GM18858 (cell line): Measurements from ENCODE around the gene RAB11FIP4.

Experiments
- ATAC-seq: cut with Tn5 transposase; IDR thresholded peaks from one replicate; pipeline ENCODE4 v1.9.1; 2021; ENCODE audit not compliant: unreplicated experiment

The RAB11FIP4 gene

DNA sequence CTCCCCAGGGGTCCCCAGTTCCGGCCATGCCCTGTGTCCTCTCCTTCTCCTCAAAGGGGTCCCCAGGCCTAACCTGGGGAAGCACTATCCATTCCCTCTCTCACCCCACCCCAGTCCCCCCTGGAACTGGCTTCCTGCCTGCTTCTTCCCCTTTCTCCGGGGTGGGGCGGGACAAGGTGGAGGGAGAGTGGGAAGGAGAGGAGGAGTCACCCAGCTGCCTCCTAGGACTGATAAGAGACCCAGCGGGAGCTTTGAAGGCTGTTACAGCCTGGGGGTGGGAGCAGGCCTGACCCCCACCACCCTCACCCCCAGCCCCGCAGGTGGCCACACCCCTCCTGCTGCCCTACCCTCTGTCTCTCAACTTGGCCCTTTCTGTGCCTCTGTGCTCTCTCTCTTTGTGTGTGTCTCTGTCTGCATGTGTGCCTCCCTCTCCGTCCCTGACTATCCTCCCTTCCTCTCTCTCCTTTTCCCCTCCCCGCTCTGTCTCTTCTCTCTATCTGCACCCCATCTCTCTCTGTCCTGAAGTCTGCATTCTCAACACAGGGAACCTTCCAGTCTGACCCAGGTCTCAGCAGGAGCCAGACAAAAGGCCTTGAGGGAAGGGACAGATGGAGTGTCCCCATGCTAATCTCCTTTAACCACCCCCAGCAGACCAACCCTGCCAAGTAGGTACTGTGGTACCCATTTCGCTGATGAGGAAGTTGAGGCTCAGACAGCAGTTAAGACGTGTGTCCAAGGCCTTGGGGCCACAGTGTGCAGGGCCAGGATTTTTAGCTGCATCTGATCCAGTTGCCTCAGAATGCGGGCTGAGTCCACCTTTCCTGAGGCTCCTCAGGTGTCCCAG is 66.1 kb downstream of the RAB11FIP4 start:
- ATAC-seq = no peak

DNA sequence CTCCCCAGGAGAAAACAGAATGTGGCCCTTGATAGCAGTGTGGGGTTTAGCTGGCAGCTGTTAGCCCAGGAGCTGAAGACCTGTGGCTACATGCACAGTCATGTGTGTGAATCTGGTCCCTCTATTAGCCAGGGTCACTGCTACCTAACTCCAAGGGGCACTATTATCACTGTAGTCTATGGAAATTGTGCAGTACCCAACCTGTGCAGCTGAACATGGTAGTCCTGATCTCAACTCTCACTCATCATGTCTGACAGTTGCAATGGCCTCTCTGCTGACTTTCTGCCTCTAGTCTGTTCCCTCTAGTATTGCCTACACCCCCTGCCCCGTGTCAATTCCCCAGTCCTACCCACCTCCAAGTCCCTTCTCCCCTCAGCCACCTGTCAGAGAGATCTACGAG is 67.4 kb downstream of the RAB11FIP4 start:
- no peak for ATAC-seq

- ATAC-seq = no peak
Observed at GRCh38 chr17:31459716-31460115, 68.2 kb downstream of the RAB11FIP4 start.

GRCh38 chr17:31460226-31460721 is 68.8 kb downstream of the RAB11FIP4 start:
- ATAC-seq = no peak

DNA sequence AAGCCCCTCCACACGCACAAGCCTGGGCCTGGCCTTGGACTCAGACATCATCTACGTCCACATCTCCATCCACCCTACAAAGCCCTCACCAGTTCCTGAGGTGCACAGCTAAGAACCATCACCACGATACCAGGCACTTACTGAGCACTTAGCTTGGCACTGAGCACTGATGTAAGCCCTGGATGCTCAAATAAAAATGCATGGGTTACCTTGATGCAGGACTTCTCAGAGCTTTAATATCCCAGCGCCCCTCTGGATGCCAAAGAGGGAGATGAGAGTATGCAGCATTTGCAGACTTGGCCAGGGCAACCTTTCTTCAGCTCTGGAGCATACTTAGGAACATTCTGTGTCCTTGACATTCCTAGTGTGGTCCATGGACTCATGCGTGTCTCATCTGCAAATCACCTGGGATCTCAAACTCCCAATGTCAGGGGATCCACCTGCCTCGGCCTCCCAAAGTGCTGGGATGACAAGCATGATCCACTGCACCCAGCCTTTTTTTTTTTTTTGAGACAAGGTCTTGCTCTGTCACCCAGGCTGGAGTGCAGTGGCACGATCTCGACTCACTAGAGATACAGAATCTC is 69.8 kb downstream of the RAB11FIP4 start:
- ATAC-seq = no peak

DNA sequence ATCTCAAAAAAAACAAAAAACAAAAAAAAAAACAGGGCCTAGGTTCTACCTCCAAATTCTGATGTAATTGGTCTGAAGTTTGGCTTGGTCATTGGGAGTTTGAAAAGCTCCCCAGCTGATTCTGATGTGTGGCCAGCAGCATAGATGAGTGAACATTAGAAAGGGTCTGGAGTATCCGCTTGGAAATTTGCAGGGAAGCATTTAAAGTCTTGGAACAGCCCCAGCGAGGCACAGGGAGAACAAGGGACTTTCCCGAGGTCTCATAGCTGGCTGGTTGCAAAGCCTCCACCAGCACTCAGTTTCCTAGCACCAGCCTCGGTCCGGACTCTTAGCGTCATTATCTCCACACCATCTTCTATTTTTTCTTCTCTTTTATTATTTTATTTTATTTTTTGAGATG is 70.8 kb downstream of the RAB11FIP4 start:
- ATAC-seq = no peak

- ATAC-seq = no peak
Observed at GRCh38 chr17:31466096-31466760, 74.8 kb downstream of the RAB11FIP4 start.

DNA sequence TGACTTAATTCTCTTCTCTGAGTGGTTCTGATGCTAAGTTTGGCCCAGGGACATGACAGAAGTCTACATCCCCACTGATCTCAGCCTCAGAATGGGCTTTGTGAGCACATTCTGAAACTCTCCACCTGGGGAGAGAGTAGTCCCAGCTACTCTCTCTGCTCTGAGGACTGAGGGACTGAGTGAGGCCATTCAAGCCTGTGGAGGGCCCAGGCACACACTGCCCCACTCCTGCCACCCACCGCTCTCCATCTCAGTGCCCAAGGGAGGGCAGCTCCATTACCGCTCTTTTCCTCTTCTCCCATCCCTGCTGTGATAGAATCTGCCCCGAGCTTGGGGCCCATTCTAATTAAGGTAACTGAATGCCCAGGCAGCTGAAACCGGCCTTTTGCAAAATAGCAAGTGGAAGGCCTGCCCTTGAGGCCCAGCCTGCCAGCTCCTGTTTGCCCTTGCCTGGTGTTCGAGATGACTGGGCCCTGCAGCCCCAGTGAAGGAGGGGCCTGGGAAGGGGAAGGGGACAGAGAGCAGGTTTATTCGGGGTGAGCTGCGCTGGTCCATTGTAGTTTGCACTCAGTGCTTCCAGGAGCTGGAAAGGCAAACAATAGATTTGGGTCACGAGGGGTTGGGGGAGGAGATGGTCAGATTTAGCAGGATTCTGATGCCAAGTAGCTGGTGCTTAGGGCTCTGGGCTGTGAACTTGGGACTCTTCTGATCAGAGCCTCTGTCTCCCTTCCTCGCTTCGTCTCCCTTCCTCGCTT is 76.2 kb downstream of the RAB11FIP4 start:
- no peak for ATAC-seq

GRCh38 chr17:31469959-31470358 is 78.5 kb downstream of the RAB11FIP4 start:
- ATAC-seq = no peak

DNA sequence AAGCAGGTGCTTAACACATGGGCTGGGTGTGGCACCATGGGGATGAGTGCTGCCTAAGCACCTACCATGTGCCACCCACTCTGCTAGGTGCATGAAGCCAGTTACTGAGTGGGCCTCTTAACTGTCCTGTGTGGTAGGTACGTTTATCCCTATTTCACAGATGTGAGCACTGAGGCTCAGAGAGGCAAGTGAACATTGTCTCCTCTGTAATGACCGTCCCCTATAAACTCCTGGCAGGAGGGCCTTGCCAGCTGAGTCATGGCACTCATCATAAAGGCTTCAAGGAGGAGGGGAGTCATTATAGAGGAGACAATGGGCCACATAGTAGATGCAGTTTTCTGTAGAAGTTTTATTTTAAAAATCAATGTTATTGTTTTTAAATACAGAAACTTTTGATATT is 79.1 kb downstream of the RAB11FIP4 start:
- no peak for ATAC-seq

DNA sequence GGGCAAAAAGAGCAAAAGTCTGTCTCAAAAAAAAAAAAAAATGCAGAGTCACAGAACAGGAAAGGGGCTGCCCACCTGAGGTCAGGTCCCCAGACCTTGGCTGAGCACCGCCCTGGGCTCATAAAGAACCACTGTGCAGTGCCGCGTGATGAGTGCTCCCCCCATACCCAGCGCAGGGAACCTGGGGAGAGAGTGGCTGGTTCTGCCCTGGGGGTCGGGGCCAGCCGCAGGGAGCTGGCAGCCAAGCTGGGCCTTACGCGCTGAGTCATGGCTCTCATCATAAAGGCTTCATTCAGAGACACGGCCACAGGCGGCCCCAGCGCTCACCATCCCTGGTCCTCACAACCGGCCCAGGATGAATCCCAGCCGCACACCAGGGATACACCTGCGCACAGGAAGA is 80.7 kb downstream of the RAB11FIP4 start:
- ATAC-seq = no peak

- no peak for ATAC-seq
Observed at GRCh38 chr17:31475378-31476162, 84.1 kb downstream of the RAB11FIP4 start.

GRCh38 chr17:31476525-31477416 is 85.3 kb downstream of the RAB11FIP4 start:
- no peak for ATAC-seq

DNA sequence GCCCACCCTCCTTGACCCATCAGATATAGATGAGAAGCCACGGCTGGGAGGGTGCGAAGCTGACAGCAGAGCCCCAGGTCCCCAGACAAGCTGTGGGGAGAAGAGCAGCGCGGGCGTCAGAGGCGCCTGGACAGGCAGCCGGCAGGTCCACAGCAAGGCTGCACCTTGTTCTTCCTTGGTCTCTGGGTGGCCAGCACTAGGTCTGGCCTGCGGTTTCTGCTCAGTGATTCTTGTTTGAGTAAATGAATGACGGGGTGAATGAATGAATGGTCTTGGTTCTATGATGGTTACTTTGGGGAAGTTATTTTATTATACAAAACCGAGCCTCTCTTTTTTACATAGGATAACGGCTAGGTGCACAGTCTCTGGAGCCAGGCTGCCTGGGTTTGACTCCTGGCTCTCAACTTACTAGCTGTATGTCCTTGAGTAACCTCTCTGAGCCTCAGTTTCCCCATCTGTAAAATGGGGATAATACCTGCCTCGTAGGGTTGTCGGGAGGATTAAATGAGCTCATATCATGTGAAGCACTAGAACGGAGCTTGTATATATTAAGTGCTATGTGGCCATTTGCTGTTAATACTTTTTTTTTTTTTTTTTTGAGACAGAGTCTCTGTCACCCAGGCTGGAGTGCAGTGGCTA is 86.1 kb downstream of the RAB11FIP4 start:
- no peak for ATAC-seq

DNA sequence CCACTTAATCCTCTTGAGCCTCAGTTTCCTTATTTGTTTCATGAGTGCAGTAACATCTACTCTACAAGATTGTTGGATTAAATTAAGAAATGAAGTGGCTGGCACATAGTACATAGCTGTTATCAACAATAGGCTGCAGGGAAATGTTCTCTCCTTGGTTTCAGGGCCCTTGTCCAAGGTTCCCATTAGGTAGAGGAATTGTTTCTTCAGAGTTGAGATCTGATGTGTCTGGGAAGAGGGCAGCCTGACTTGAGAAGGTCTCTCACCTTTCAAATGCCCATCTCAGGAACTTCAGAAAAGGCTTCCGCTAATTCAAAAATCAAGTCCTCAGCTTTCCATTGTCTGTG is 87.6 kb downstream of the RAB11FIP4 start:
- ATAC-seq = no peak

DNA sequence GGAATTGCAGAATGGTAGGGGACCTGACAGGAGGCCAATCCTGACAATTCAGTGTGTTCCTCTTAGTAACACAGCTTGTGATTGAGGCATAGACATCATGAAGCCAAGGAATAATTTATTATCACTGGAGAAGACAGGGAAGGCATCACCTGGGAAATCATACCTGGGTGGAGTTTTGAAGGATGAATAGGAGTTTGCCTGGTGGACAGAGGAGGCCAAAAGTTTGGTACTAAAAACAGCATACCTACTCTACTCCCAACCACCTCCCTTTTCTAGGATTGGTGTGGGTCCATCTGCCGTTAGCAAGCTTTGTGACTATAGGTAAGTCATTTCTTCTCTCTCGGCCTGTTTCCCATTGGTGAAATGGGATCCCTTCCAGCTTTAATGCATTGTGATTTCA is 88.0 kb downstream of the RAB11FIP4 start:
- ATAC-seq = no peak

DNA sequence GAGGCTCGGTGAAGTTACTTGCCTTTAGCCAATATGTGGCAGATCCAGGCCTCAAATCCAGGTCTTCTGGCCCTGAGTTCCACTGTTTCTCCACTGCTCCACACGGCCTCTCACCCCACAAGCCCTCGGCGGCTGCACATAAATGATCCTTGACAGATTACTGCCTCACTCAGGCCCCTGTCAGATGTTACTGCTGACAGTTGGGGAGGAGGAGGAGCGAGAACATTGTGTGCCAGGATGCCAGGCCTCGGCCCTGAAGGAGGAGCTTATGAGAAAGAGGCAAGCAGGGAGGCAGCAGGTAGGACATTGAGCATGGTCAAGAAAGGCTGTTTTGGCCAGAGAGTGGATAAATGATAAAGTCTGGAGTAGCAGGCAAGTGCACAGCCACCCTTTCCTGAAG is 88.6 kb downstream of the RAB11FIP4 start:
- no peak for ATAC-seq

DNA sequence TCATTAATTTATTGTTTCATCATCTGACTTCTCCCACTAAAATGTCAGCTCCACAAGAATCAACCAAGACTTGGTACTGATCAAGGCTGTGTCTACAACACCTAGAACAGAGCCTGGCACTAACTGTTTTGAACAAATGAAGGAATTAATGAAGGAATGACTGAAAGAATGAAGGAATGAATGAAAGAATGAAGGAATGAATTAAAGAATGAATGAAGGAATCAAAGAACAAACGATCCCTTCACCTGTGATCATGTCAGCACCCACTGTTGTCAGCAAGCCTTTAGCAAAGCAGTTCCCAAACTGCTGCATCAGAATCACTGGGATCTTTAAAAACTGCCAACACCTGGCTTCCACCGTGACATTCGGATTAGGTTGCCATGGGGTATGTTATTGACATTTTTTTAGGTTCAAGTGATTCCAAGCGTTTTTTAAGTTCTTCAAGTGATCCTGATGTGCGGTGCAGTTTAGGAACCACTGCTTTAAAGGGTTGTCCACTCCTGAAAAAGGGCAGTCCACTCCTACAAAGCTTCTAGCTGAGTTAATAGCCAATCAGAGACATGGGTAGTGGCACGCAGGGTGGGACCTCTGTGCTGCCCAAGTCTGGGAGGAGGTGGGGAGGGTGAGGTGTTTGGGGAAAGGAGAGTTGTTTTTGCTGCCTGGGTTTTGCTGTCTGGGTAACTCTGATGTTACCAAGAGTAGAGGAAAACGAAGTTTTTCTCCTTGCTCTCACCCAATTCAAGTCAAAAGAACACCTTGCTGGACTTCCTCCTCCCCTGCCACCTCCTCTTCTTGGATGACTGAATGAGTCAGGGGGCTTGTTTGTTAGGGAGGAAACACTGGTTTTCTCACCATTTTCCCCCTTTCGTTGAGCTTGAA is 89.7 kb downstream of the RAB11FIP4 start:
- ATAC-seq = no peak
